Body of pancreas (tissue), 4 donors: ENCODE measurements around the gene EPB41.

Experiments
- POLR2A ChIP-seq, 3 donors: fragments of 450-650 bp; IDR thresholded peaks; one replicate each; pipeline ENCODE4 v1.6.1; 2016; ENCODE audit warnings: antibody characterized with exemption in 3 of 3, mild to moderate bottlenecking in 2 of 3
- TF ChIP-seq, protein P1 (sequence below), 7 experiments: fragments of 450-650 bp in 4 of 7; fragments of 200-600 bp in 3 of 7; sonication (generic) in 3 of 7; IDR thresholded peaks; one replicate each; pipeline ENCODE4 v1.5.1; 2016 to 2019; ENCODE audit warnings: antibody characterized with exemption in 7 of 7

DNA sequence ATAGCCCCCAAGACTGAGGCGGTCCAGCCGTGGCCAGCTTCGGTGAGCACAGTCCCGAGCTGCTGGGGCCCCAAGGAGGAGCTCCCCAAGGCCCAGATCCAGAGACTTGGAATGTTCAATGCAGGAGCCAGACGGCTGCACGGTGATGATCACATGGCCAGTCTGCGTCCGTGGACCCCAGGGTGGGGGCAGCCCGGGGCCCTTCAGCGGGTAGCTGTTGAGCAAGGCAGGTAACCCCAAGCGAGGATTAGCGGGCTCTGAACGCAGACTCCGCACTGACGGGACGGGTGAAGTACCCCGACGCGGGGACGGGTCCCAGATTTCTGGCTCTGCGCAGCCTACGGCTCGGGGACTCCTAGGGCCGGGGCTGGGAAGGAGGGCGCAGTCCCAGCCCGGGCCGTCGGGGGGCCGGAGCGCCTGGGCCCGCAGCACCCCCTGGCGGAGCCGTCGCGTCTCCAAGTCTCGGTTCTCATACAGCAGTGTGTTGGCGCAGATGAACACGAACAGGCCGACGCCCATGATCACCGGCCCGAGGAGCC lies 206.6 kb downstream of the EPB41 start:
- TF ChIP-seq, protein P1, sequence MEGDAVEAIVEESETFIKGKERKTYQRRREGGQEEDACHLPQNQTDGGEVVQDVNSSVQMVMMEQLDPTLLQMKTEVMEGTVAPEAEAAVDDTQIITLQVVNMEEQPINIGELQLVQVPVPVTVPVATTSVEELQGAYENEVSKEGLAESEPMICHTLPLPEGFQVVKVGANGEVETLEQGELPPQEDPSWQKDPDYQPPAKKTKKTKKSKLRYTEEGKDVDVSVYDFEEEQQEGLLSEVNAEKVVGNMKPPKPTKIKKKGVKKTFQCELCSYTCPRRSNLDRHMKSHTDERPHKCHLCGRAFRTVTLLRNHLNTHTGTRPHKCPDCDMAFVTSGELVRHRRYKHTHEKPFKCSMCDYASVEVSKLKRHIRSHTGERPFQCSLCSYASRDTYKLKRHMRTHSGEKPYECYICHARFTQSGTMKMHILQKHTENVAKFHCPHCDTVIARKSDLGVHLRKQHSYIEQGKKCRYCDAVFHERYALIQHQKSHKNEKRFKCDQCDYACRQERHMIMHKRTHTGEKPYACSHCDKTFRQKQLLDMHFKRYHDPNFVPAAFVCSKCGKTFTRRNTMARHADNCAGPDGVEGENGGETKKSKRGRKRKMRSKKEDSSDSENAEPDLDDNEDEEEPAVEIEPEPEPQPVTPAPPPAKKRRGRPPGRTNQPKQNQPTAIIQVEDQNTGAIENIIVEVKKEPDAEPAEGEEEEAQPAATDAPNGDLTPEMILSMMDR (IDR thresholded peaks at IDR 0.05), result peak in 6 of 7 experiments; percentile 25 to 59 (median 47)
- no peak for TF ChIP-seq POLR2A (IDR thresholded peaks at IDR 0.05)
